A673 (cell line): Measurements from ENCODE around the gene USP35. TPM values are rescaled to one million over a fixed set of nuclear protein-coding genes. Genes with fewer than 3 reads are reported as not detected.
"Not testable (repeated sequence)": the region's sequence is repeated elsewhere in the genome, so short reads cannot be mapped to it uniquely, and the experiment has no call there.

Experiments used
- BruUV-seq: library from RNA; stranded (reverse); fragments of 400-500 nt; replicated peaks from 2 replicates; lab custom pipeline; 2021; lab: Mats Ljungman, UMichigan
- CTCF ChIA-PET: fragments of 300-600 bp; sonication (Branson Sonifier 250); formaldehyde crosslinking; loops from one replicate; lab custom pipeline; 2022; ENCODE audit warnings: antibody characterized with exemption; lab: Charles Lee
- POLR2A ChIA-PET: fragments of 300-600 bp; sonication (Branson Sonifier 250); formaldehyde crosslinking; loops from one replicate; lab custom pipeline; 2022; ENCODE audit warnings: antibody characterized with exemption; ENCODE audit not compliant: low non-redundant PET; lab: Charles Lee
- DNase-seq: peaks from one replicate; pipeline ENCODE4 v3.0.0-alpha.2; 2015; ENCODE audit warnings: low spot score
- H3K27ac ChIP-seq: fragments of 200-600 bp; sonication (generic); 2 replicates; pipeline ENCODE4 v1.5.1; 2016; ENCODE audit warnings: mixed run types, low read depth, mild to moderate bottlenecking, mixed read lengths, antibody characterized with exemption, low read length; ENCODE audit not compliant: poor library complexity, severe bottlenecking
- H3K27me3 ChIP-seq: fragments of 200-600 bp; sonication (generic); replicated peaks from 2 replicates; pipeline ENCODE4 v1.6.1; 2017; ENCODE audit warnings: mixed run types, low read depth, mild to moderate bottlenecking, mixed read lengths, antibody characterized with exemption, low read length; ENCODE audit not compliant: insufficient read depth, poor library complexity
- H3K36me3 ChIP-seq: fragments of 200-600 bp; sonication (generic); 2 replicates; pipeline ENCODE4 v1.6.1; 2016; ENCODE audit warnings: mixed run types, mild to moderate bottlenecking, mixed read lengths, antibody characterized with exemption, low read length; ENCODE audit not compliant: insufficient read depth, poor library complexity, severe bottlenecking
- H3K4me1 ChIP-seq: fragments of 200-600 bp; sonication (generic); 2 replicates; pipeline ENCODE4 v1.6.1; 2017; ENCODE audit warnings: mixed run types, mild to moderate bottlenecking, mixed read lengths, antibody characterized with exemption, low read length; ENCODE audit not compliant: insufficient read depth, poor library complexity, severe bottlenecking
- H3K4me3 ChIP-seq: fragments of 200-600 bp; sonication (generic); 2 replicates; pipeline ENCODE4 v1.5.1; 2016; ENCODE audit warnings: low read depth, mixed run types, mild to moderate bottlenecking, mixed read lengths, low read length; ENCODE audit not compliant: poor library complexity, severe bottlenecking
- H3K9me3 ChIP-seq: fragments of 200-600 bp; sonication (generic); 2 replicates; pipeline ENCODE4 v1.6.1; 2016; ENCODE audit warnings: mixed run types, low read depth, mild to moderate bottlenecking, mixed read lengths, antibody characterized with exemption, low read length; ENCODE audit not compliant: poor library complexity, severe bottlenecking
- EZH2 ChIP-seq: fragments of 200-600 bp; sonication (generic); IDR thresholded peaks from 2 replicates; pipeline ENCODE4 v1.6.1; 2017; ENCODE audit warnings: borderline replicate concordance, low read depth, mild to moderate bottlenecking, mixed read lengths, antibody characterized with exemption, low read length; ENCODE audit not compliant: poor library complexity, severe bottlenecking
- intact Hi-C: fragments of 100-400 bp; cut with micrococcal nuclease; formaldehyde crosslinking; loops from one replicate; pipeline ENCODE4 v1.10.0; 2022; ENCODE audit not compliant: unreplicated experiment
- total RNA-seq: library from RNA; stranded (reverse); gene quantifications from 2 replicates; pipeline ENCODE4 v1.2.3, GENCODE V29; 2021
- TF ChIP-seq, protein P1 (sequence below): fragments of 300-800, 200-600 bp; sonication (generic); conservative IDR thresholded peaks from 2 replicates; pipeline ENCODE4 v1.5.1; 2017; ENCODE audit warnings: low read depth, mild to moderate bottlenecking, antibody characterized with exemption, low read length, moderate library complexity, mixed read lengths

The USP35 gene
- total RNA-seq, 1 experiment from 2014 or later: 4.8 TPM

- no peaks in the 10 kb centered on the region for H3K27me3 ChIP-seq
- intact Hi-C loops: loop anchor here (2.0 kb wide), 1 partner anchor 192 kb away; no protein-coding TSS in a partner anchor
- H3K36me3 ChIP-seq: no peaks in the 10 kb centered on the region
- TF ChIP-seq, protein P1, sequence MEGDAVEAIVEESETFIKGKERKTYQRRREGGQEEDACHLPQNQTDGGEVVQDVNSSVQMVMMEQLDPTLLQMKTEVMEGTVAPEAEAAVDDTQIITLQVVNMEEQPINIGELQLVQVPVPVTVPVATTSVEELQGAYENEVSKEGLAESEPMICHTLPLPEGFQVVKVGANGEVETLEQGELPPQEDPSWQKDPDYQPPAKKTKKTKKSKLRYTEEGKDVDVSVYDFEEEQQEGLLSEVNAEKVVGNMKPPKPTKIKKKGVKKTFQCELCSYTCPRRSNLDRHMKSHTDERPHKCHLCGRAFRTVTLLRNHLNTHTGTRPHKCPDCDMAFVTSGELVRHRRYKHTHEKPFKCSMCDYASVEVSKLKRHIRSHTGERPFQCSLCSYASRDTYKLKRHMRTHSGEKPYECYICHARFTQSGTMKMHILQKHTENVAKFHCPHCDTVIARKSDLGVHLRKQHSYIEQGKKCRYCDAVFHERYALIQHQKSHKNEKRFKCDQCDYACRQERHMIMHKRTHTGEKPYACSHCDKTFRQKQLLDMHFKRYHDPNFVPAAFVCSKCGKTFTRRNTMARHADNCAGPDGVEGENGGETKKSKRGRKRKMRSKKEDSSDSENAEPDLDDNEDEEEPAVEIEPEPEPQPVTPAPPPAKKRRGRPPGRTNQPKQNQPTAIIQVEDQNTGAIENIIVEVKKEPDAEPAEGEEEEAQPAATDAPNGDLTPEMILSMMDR: no peak
- no peak for TF ChIP-seq EZH2
- H3K27ac ChIP-seq: no peak overlapping the region
- BruUV-seq: no TSS peak
- H3K9me3 ChIP-seq: no peaks in the 10 kb centered on the region
- no peak overlapping the region for H3K4me3 ChIP-seq
- ChIA-PET POLR2A (no interaction called here), CTCF (no interaction called here)
- peaks cover 6% of the 10 kb centered on the region for H3K4me1 ChIP-seq
- no peak for DNase-seq
These were observed 40.4 kb downstream of the USP35 start for GRCh38 chr11:78229106-78229505.

DNA sequence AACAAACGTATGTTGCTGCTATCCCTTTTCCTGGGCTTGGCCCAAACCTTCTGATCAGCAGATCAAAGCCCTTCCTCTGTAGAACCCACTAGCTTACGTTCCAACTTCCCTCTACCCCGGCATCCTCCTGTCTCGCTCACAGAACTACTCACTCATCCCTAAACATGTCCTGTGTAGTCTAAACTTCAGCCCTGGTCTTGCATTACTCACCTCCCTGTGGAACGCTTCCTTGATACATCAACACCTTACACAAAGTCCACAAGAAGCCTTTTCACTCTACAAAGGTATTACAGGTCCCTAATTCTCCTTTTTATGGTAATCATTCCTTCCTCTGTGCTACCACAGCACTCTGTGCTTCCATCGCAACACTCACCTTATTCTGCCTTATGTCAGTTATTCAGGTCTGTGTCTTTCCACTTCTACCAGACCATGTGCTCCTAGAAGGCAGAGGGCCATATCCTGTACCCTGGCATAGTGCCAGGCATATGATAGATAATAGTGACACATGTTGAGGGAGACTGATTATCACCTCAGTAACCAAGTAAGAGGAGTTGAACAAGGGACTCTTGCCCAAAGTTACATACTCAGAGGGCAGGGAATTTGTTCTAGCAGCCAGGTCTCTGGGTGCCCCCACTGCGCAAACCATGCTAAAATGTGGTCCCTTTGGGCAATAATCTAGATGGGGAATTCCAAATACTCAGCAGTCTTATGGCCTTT is 41.6 kb downstream of the USP35 start:
- intact Hi-C loops: no loop called here
- H3K27ac ChIP-seq: no peak overlapping the region
- ChIA-PET CTCF (interaction anchor here (0.6 kb wide), 1 partner anchor 189 kb away, joined by 4 read pairs; no protein-coding TSS in a partner anchor), POLR2A (no interaction called here)
- TF ChIP-seq EZH2: no peak
- TF ChIP-seq, protein P1: no peak
- no TSS peak for BruUV-seq
- no peaks in the 10 kb centered on the region for H3K27me3 ChIP-seq
- no peaks in the 10 kb centered on the region for H3K9me3 ChIP-seq
- DNase-seq: peak; percentile 43
- H3K36me3 ChIP-seq: no peaks in the 10 kb centered on the region
- no peak overlapping the region for H3K4me3 ChIP-seq
- H3K4me1 ChIP-seq: peaks cover 6% of the 10 kb centered on the region

DNA sequence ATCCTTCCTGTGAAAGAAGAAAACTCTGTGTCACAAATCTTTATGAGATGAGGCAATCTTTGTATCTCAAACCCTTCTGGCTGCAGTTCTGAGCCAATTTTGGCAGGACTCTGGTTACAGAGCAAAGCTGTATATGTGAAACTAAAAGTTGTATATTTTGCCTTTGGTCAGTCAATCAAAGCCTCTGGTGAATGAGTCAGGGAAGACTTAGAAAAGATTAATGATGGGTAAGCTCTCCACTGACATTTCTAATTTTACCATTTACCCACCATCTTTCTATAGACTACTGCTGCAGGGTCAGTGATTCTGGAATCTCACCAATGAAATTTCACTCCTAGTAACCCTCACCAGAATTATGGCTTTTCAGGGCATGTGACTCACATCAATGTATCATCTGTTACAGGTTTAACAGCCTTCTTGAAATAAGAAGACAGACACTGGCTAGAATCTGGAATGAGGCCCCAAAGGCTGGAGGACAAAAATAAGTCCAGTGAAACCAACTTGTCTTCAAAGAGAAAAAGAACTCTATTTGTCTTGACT is 43.3 kb downstream of the USP35 start:
- BruUV-seq: no TSS peak
- POLR2A ChIA-PET: no interaction called here
- H3K9me3 ChIP-seq: no peaks in the 10 kb centered on the region
- intact Hi-C loops: no loop called here
- H3K4me1 ChIP-seq: peaks cover 13% of the 10 kb centered on the region
- H3K36me3 ChIP-seq: no peaks in the 10 kb centered on the region
- H3K27ac ChIP-seq: no peak overlapping the region
- DNase-seq: no peak
- CTCF ChIA-PET: no interaction called here
- TF ChIP-seq, protein P1: no peak
- TF ChIP-seq EZH2: no peak
- no peak overlapping the region for H3K4me3 ChIP-seq
- no peaks in the 10 kb centered on the region for H3K27me3 ChIP-seq

GRCh38 chr11:78233046-78233445 is 44.3 kb downstream of the USP35 start:
- H3K9me3 ChIP-seq, H3K27ac ChIP-seq, BruUV-seq, intact Hi-C loops, H3K27me3 ChIP-seq, H3K4me3 ChIP-seq, CTCF ChIA-PET, H3K36me3 ChIP-seq, DNase-seq, POLR2A ChIA-PET: not testable (repeated sequence)
- peaks cover 17% of the 10 kb centered on the region for H3K4me1 ChIP-seq
